Measurements from ENCODE around the gene CTNND2.

Gene CTNND2

GRCh38 chr5:11590475-11590874, 313.8 kb downstream of the CTNND2 start:
- no peak for DNase-seq

GRCh38 chr5:11588803-11589202, 315.4 kb downstream of the CTNND2 start:
- DNase-seq, result no peak

GRCh38 chr5:11584017-11584416, 320.2 kb downstream of the CTNND2 start:
- no peak for DNase-seq

- DNase-seq, result no peak
Observed at GRCh38 chr5:11579351-11579750, 324.9 kb downstream of the CTNND2 start.

GRCh38 chr5:11574787-11575186, 329.5 kb downstream of the CTNND2 start:
- DNase-seq, result no peak

GRCh38 chr5:11573140-11573992, 330.9 kb downstream of the CTNND2 start:
- DNase-seq, result no peak

GRCh38 chr5:11564706-11565105, 339.5 kb downstream of the CTNND2 start:
- DNase-seq, result no peak

- no peak for DNase-seq
Observed at GRCh38 chr5:11563822-11564221, 340.4 kb downstream of the CTNND2 start.

- no peak for DNase-seq
Observed at GRCh38 chr5:11560915-11561697, 343.1 kb downstream of the CTNND2 start.

GRCh38 chr5:11557063-11557462, 347.2 kb downstream of the CTNND2 start:
- DNase-seq, result no peak

- DNase-seq, result no peak
Observed at GRCh38 chr5:11555171-11555570, 349.1 kb downstream of the CTNND2 start.

GRCh38 chr5:11547730-11548129, 356.5 kb downstream of the CTNND2 start:
- DNase-seq, result no peak

- no peak for DNase-seq
Observed at GRCh38 chr5:11547140-11547539, 357.1 kb downstream of the CTNND2 start.

- no peak for DNase-seq
Observed at GRCh38 chr5:11540112-11540511, 364.1 kb downstream of the CTNND2 start.

- no peak for DNase-seq
Observed at GRCh38 chr5:11531811-11532555, 372.3 kb downstream of the CTNND2 start.

GRCh38 chr5:11528720-11529119, 375.5 kb downstream of the CTNND2 start:
- DNase-seq, result no peak

- DNase-seq, result no peak
Observed at GRCh38 chr5:11527652-11528349, 376.4 kb downstream of the CTNND2 start.

GRCh38 chr5:11525020-11525419, 379.2 kb downstream of the CTNND2 start:
- no peak for DNase-seq

GRCh38 chr5:11524188-11524587, 380.1 kb downstream of the CTNND2 start:
- DNase-seq, result no peak

GRCh38 chr5:11522796-11523195, 381.4 kb downstream of the CTNND2 start:
- DNase-seq, result no peak

GRCh38 chr5:11520241-11520930, 383.9 kb downstream of the CTNND2 start:
- DNase-seq, result no peak

GRCh38 chr5:11519236-11519635, 385.0 kb downstream of the CTNND2 start:
- DNase-seq, result no peak
